Heart left ventricle (tissue), 13 donors: Measurements from ENCODE around the gene SEC14L3.

Experiments used
- POLR2A ChIP-seq, 2 donors: fragments of 450-650 bp; IDR thresholded peaks; one replicate each; pipeline ENCODE4 v1.6.1; 2017; ENCODE audit warnings: antibody characterized with exemption in 2 of 2, mild to moderate bottlenecking in 2 of 2, moderate library complexity in 2 of 2
- TF ChIP-seq, protein P1 (sequence below), 12 donors: fragments of 200-600 bp; sonication (generic) in 4 of 12; IDR thresholded peaks; one replicate each; pipeline versions ENCODE4 v1.5.0 to v1.8.0; 2018 to 2022; ENCODE audit warnings: antibody characterized with exemption in 12 of 12, mild to moderate bottlenecking in 5 of 12
- donor health status: ischemic (EF 13 %, LVEDD 7.1; RV severe dilation, severe dysfunction).
- donor health status: DM: no; HTN: yes; CAD: no.
- donor health status: DM: no; HTN: no; CAD: no.
- donor health status: ischemic (EF 25% LVEDD 6.9; RV normal size, moderate dysfunction).
- donor health status: ischemic (EF 25% LVEDD 5.7; RV mildly dilated, moderate dysfunction).
- donor health status: ischemic (EF 35%, LVEDD 5.7; RV mildly dilated, moderate dysfunction).
- donor health status: nonischemic (EF 11% LVEDD 7.7; RV severe dilation, severe dysfunction).
- donor health status: DM: yes; HTN: yes; CAD: no.
- donor health status: PGD.
- donor health status: ischemic (EF 29% LVEDD 5.4; RV normal size, mild dysfunction).
- donor health status: nonischemic (EF 23%, LVEDD 6.1; RV moderate dilation, normal function).

DNA sequence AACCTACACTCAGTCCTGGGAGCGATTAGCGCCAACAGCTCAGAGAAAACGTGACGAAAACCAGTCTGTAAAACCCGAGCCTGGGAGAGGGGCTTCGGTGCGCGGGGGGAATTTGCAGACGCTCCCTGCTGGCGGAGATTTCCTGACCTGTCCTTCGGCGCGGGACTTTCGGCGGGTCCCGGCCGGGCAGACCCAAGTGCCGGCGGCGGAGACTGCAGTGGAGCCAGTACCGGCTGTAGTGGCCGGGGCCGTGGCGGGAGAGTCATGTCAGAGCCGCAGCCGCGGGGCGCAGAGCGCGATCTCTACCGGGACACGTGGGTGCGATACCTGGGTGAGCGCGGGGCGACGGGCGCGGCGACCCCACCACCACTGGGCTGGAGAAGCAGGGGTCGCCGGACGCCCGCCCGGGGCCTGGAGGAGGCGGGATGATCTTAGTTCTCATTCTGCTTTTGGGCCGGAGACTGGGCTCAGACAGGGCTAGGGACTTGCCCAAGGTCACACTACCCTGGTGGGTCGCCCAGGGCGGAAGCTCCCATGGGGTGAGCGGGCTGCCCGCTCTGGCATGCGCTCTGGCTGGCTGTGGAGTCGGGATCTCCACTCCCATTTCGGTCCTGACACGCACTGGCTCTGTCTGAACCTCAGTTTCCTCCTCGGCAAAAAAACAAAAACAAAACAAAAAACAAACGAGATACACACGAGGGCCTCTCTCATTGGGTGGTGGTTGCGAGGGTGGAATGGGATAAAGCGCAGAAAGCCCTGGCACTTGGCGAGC is 46.0 kb downstream of the SEC14L3 start, which contains the start of gene MTFP1:
- TF ChIP-seq, protein P1, sequence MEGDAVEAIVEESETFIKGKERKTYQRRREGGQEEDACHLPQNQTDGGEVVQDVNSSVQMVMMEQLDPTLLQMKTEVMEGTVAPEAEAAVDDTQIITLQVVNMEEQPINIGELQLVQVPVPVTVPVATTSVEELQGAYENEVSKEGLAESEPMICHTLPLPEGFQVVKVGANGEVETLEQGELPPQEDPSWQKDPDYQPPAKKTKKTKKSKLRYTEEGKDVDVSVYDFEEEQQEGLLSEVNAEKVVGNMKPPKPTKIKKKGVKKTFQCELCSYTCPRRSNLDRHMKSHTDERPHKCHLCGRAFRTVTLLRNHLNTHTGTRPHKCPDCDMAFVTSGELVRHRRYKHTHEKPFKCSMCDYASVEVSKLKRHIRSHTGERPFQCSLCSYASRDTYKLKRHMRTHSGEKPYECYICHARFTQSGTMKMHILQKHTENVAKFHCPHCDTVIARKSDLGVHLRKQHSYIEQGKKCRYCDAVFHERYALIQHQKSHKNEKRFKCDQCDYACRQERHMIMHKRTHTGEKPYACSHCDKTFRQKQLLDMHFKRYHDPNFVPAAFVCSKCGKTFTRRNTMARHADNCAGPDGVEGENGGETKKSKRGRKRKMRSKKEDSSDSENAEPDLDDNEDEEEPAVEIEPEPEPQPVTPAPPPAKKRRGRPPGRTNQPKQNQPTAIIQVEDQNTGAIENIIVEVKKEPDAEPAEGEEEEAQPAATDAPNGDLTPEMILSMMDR (IDR thresholded peaks at IDR 0.05), result peak in 2 of 12 donors; percentile 13 to 18
- TF ChIP-seq POLR2A (IDR thresholded peaks at IDR 0.05), result no peak
